ENCODE results near the gene NOL8.

Gene NOL8

DNA sequence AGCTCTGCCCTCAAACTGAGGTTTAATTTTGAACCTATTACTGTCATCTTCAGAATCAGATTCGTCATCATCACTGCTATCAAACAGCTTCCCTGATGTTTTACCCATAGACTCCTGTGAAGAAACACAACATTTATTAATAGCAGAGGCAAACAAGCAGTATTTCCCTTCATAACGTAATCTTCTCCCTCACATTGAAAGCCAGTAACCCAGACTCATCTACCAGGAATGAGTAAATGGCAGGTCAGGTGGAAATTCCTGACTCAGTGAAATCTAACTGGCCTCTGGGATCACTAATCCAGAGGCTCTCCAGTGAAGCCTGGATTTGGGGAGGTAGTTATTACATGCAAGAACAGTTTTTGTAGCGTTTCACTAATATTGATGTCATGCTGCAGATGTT is 14.6 kb downstream of the NOL8 start:
- DNase-seq: no peak

DNA sequence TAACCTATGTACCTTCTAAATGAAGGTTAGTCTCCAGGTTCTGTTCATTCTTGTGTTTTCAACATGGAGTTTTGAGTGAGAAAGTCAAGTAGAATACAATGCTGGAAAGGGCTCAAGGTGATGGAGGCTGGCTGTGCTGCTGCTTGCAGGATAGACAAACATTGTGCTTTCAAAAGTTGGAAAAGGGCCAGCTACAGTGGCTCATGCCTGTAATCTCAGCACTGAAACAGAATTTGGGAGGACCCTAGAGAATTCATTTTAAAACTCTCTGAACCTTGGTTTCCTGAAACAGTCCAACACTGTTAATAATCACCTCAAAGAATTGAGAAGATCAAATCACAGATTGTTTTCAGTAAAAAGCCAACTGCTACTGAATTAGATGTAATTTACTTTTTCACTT is 16.3 kb downstream of the NOL8 start:
- no peak for DNase-seq

DNA sequence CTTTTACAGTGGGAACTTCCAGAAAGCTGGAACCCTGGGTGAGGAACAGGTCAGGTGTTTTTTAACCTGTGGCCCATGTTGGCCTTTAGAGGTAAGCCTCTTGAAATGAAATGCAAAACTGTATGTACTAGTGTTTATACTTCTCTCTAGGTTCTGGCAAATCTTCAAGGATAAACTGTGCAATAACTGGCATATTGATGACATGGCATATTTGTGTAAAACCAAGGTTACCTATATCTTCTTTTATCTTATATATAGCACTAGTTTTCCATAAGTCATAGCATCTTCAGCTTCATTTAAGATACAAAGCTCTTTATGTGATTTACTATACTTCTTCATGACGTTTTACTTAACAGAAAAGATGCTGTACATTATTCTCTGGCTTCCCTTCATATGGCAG is 24.2 kb downstream of the NOL8 start:
- DNase-seq: no peak

DNA sequence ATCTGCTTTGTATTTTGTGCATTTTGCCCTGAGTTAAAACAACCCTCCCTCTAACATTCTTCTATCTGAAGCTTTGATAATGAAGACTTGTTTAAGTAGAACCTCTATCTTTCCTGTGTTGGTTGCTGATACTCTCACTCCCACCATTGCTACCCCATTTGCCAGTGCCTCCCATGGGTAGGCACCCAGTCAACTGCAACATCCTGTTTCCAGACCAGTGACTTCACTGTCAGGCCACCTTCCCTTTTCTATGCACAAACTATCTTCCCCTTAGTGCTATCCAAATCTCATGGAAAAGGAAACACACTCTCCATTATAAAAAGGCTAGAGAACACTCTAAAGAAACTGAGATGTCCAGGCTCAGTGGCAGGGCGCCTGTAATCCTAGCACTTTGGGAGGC is 26.0 kb downstream of the NOL8 start:
- DNase-seq: no peak

DNA sequence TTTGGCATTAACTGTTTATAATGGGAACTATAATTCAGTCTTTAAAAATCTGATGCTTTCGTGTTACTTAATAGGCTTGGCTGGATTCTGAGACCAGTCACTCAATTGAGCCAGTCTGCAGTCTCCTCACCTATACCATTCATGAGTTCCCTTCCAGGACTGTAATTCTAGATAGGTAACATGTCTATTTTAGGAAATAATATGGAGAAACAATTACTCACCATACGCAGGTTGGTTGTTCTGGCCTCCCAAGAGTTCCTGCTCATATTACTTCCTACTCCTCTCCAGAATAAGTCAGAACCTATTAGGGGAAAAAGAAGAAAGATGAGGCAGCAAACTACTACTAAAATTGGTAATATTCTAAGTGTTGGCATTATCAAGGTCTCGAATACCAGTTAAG is 27.1 kb downstream of the NOL8 start:
- DNase-seq: no peak

DNA sequence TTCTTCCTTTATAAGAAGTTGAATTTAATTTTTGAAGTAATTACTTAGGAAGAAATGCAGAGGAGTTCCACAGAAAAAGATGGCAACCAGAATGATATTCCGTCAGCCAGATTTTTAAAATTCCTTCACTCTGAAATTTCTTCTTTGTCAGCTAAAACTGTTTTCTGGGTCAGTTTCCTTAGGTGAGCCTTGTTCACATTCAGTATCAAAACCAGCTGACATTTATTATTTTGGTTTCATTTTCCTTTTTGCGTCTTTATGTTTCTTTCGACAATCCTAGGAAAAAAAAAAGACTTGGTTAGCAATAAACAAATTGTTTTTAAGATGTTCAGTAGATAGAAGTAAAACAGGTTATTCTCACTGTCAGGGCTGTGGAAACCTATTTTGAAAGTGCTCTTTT is 27.5 kb downstream of the NOL8 start:
- DNase-seq: peak; percentile 28

DNA sequence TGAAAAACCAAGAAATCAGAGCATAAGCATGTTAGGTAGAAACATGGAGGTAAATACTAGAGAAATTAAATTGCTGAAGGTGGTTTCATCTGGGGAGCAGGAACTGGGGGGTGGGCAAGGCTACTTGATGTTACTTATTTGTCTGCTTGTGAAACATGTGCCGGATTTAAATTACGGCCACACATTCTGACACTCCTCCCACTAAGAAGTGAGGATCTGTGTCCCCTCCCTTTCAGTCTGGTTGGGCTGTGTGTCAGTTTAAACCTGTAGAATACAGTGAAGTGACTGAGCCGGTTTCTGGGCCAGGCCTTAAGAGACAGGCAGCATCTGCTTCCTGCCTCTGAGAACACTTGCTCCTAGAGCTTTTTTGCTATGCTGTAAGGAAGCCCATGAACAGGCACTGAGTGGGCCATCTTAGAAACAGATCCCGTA is 29.3 kb downstream of the NOL8 start:
- DNase-seq: no peak

DNA sequence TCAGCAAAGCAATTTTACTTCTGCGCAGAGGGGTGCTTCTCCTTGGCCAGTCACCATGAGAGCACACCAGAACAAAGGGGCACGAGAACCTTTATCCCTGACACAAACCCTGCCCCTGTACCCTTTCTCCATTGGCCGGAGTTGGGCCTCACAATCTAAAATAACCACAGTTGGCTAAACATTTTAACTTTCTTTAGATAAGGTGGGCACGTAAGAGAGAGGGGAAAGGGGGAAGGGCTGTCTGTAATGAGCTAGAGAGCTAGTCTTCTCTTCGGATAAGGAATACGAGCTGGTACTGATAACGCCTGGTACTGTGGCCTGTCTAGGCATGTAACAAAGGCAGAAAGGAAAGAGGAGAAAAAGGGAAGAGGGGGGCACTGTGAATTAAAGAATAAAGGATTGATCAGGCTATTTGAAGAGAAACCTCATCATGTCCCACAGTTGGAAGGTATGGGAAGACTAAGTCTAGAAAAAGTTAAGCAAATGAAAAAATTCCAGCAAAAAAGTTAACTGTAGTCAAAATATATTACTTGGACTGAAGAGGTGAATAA is 29.8 kb downstream of the NOL8 start:
- no peak for DNase-seq

DNA sequence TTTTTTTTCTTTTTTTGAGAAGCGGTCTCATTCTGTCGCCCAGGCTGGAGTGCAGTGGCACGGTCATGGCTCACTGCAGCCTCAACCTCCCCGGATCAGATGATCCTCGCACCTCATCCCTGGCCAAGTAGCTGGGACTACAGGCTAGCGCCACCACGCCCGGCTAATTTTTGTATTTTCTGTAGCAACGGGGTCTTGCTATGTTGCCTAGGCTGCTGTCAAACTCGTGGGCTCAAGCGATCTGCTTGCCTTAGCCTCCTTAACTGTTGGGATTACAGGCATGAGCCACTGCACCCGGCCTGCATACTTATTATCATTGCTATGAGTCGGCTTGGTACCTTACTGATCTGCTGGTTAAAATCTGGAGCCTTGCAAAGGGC is 30.9 kb downstream of the NOL8 start:
- DNase-seq: no peak

DNA sequence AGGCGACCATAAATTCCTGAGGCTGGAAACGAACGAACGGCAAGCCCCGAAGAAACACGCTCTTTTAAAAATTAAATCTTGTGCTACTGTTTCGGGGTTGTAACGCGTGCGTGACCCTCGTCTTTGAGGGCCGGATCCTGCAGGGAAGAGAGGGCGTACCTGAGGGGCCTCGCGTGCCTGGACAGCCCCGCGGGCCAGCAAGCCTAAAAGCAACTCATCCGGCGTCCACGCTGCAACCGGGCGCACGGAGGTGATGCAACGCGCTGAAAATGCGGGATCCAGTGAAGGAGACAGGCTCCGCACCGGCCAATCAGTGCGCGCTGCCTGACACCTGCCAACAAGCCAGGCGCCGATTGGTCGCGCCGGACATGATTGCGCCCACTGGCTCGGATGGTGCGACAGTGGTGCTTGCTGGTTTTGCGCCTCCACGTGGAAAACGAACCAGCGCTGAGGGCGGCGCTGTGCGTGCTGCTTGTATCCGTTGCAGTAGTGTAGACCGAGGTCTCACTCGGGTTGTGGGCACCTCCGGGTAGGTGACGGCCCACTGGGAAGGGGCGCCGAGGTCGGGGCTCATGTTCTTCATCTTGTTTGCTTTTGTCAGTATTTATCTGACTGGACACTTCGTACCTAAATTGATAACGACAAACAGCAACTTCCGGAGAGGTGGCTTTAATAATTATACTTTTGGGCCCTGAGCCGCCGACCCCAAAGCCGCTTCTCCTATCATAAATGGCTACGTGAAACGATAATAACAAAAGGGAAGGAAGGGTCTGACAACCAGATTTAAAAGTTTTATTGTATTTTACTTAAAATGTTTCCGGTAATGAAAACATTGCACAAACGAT is 31.5 kb downstream of the NOL8 start, which contains the start of gene IARS1:
TSS of gene IARS1 (minus strand) at position 246 of the 845 bp plus-strand sequence. CDS start 4,278 bp downstream, outside the sequence.
- DNase-seq: peak; percentile 100

DNA sequence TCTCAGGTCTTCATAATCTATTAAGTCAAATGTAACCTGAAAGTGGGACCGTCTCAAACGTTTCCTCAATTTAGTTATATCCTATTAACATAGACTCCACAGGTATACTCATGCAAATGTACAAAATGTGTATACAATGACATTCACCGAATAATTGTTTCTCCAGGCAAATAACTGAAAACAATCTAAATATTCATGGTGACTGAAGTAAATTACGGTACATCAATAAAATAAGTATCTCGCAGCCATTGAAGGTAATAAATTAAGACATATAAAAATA is 32.1 kb downstream of the NOL8 start:
- DNase-seq: no peak

DNA sequence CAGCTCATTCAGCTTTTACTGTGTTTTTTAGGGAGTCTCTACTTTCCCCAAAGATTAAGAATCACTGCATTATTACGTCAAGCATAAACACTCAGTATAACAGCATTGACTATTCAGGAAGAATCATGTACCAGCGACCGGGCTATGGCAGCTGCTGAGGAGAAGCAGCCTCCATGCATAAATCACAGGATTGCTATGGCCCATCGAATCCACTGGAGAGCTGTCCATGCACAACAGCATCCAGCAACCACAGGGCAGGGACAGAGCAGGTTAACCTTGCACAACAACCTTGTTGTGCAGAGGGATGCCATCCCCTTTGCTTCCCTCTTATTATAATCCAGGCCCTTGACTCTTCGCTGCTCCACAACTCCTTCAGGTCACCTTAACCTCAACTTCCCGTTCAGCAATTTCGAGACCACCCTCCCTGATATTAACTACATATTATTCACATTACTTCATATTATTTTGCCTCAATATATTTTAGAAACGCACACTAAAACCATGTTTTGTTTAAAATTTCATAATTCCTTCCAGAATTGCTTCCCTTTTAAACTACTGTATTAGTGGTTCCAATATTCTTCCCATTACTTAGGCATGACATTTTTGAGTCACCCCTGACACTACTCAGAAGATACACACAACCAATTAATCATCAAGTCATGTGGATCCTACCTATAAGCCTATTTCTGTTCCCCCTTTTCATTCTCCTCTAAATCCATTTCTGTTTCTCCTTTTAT is 32.6 kb downstream of the NOL8 start:
- no peak for DNase-seq

DNA sequence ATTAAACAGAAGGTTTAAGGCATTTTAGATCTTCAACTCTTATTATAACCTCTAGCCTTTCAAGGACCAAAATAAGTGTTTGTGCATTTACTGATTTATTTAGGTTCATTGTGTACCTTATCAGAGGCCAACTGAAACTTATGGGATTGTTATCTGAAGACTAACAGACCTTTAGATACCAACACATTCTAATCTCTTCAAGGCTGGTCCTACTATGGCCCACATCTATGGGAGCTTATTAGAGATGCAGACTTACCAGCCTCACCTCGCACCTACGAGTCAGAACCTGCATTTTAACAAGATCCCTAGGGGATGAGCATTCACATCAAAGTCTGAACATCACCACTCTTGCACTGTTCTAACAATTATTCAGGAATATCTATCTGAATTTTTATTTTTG is 33.6 kb downstream of the NOL8 start:
- DNase-seq: no peak

DNA sequence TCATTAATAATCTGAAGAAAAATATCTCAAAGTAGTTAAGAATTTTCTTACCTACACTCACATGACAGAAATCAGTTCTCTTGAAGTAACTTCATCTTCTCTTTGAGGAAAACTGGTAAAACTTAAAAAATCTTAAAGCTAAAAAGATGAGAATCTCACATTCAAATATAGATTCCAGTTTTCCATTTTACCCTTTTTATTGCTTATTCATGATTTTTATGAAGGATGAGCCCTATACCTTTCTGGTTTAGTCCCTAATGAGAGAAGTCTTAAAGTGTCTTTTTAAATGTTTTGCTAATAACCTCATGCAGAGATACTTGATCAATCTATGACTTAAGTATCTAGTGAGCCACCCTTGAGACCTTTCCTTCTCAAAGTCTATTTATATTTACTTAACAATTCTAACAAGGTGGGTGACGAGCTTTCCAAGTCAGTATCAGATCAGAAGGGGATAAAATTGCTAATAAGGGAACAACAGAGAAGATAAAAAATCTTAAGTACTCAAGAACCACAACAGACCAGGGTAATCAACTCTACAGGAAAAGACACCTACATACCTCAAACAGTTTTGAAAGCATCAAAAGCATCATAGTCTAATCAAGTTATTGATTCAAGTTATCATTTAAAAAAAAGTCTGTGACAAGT is 34.2 kb downstream of the NOL8 start:
- DNase-seq: no peak

DNA sequence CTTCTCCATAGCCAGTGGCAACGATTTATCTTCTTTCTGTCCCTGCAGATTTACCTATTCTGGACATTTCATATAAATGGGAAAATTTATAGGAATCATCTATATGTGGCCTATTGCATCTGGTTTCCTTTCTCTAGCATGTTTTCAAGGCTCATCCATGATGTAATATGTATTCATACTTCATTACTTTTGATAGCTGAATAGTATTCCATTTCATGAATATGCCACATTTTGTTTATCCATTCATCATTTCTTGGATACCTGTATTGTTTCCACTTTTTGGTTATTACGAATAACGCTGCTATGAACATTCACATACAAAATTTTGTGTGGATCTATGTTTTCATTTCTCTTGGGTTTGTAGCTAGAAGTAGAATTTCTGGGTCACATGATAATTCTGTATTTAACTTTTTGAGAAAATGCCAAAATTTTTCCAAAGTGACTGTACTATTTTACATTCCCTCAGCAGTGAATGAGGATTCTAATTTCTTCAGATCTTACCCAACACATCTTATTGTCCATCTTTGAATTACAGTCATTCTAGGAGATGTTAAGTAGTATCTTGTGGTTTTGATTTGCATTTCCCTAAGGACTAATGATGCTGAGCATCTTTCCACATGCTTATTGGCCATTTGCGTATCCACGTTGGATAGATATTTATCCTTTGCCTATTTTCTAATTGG is 35.3 kb downstream of the NOL8 start:
- DNase-seq: no peak

DNA sequence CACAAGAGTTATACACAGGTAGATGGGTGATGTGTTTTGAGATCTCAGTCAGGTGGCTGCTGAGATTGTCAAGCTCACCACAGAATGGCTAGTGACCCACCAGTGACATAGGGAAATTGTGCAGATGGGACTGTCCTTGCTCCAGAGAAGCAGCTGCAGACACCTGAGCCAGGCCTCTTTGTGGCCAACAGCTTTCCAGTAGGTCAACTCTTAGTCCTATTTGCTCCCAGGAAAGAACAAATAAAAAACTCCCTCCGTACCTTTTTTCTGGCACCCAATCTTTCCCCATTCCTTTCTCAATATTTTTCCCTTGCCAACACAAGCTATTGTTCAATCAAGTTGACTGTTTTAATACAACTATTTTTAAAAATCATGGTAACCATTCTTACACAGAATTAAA is 45.8 kb downstream of the NOL8 start:
- DNase-seq: no peak

DNA sequence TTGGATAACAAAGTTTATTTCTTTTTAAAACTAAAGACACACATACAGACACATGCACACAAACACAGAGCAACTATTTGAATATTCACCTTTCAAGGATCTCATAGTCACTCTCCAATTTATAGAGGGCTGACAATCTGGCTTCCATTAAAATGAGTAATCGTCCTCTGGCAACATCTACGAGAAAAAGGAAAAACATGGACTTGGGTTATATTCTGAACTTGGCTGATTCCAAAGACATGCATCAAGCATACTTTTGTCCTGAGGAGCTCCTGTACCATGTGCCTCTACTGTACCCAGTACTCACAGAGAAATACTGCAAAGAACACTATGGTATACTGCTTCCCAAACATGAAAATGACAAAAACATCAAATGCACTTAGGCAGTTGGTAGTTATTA is 47.0 kb downstream of the NOL8 start:
- no peak for DNase-seq

DNA sequence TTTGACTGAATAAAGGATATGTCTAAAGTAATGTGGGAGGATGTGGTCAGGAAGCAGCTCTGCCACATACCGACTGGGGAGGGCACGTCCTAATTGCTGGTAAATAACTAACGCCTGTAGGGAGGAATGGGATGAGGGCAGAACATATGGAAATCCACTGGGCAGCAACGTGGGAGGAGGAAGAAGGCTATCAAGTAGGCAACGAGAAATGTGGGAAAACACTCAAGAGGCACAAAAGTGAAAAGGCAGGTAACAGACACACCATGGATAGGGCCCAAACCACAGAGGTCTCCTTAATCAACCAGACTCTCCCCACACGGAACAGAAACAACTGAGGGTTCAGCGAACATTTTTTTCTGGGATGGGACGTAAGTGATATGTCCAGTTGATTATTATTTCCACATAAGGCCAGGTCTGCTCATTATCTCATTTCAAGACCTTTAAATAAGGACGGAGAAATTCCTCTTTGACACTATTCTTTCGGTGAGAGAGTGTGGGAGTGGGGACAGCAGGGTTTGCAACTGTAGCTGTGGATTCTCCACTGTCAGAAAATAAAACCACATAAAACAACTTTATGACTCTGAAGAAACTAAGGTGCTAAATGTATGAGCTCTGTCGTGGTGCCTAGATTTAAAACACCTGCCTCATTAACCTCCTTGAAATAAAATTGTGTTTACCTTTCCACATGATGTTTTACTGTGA is 48.7 kb downstream of the NOL8 start:
- DNase-seq: no peak

DNA sequence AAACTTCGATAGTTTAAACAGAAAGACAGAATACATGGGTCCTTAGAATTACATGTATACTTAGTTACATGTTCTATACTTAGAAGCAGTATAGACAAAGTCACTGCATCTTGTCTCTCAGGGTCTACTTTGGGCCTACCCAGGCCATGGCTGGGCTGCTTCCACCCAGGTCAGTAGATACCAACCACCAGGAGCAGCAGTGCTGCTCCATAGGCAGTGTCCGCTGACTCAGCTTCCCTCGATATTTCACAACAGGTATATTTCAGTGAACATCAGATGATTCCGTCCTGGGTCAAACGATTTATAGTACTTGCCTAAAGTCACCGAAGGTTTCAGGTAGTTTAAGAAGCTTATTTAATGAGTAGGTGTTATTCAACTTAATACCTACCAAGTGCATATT is 49.6 kb downstream of the NOL8 start:
- DNase-seq: no peak

DNA sequence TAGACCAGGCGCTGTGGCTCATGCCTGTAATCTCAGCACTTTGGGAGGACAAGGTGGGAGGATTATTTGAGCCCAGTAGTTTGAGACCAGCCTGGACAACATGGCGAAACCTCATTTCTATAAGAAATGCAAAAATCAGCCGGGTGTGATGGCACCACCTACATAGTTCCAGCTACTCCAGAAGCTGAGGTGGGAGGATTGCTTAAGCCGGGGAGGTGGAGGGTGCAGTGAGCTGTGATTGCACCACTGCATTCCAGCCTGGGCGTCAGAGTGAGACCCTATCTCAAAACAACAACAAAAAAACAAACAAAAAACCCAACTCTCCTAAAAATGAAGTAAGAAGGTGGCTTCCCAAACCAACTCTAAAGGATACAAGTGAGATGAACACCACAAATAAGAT is 54.6 kb downstream of the NOL8 start:
- no peak for DNase-seq

DNA sequence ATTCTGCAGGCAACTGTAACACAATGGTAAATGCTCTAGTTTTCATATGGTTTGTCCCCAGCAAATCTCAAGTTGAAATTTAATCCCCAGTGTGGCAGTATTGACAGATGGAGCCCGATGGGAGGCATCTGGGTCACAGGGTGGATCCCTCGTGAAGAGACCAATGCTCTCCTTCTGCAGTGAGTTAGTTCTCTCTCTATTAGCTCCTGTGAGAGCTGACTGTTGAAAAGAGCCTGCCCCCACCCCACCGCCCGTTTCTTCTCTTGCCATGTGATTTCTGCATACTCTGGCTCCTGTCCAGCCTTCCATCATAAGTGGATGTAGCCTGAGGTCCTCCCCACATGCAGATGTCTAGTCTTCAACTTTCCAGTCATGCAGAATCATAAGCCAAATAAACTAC is 58.7 kb downstream of the NOL8 start:
- DNase-seq: no peak

DNA sequence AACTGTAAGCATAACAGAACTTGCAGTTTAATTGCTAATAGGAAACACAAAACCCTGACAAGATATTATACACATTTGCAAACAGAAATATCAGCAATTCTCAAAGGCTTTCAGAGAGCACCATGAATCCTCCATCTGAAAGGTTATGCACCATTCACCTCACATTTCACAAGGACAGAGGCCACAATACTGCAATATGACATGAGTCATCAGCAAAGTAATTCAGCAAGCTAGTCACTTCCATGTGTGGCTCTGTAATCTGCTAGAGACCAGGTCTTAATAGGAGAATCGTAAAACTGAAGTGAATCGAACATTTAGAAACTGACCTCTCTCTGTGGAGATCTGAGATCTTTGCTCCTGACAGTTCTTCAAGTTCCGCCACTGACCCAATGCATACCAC is 60.0 kb downstream of the NOL8 start:
- no peak for DNase-seq

DNA sequence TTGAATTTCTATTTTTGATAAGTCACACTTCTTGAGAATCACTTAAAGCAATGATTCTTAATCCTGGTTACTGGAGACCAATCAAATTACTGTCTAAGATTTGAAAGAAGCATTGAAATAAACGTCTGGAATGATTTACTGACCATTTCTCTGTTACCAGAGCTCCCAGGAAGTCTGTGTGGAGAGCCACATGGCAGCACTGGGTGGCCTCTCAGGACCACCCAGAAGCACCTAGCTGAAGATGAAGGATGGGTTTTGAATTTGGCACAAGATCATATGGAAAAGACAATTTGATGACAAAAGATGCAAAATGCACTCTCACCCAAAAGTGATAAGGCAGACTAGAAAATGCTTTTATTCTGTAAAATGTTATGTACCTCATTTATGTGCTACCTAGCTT is 62.0 kb downstream of the NOL8 start:
- no peak for DNase-seq
